H1 (cell line): ENCODE measurements around the gene MCM3. TPM values are rescaled to one million over a fixed set of nuclear protein-coding genes. Genes with fewer than 3 reads are reported as not detected.

Experiments
- CTCF ChIA-PET: fragments of 300-600 bp; sonication (Branson Sonifier 250); formaldehyde crosslinking; loops from one replicate; lab custom pipeline; 2021; ENCODE audit not compliant: partially characterized antibody; lab: Charles Lee
- POLR2A ChIA-PET: fragments of 300-600 bp; sonication (Branson Sonifier 250); formaldehyde crosslinking; loops from one replicate; lab custom pipeline; 2021; ENCODE audit warnings: inconsistent platforms; ENCODE audit not compliant: partially characterized antibody; lab: Charles Lee
- DNase-seq, 2 experiments: peaks; one replicate each; pipeline versions ENCODE4 v3.0.0 to v3.0.0-alpha.2; 2010 to 2022; ENCODE audit warnings: low spot score in 2 of 2, low read depth in 1 of 2, mixed read lengths in 1 of 2
- FAIRE-seq: peaks from 2 replicates; lab custom pipeline; 2011; peaks lifted over from hg19 to GRCh38; lab: Jason Lieb, UNC
- H2AFZ ChIP-seq: 2 replicates; pipeline ENCODE4 v1.8.1; 2012; ENCODE audit warnings: low read length, inconsistent platforms
- H2AK5ac ChIP-seq: 2 replicates; pipeline ENCODE4 v1.6.1; 2013; ENCODE audit warnings: low read depth, low read length
- H2BK120ac ChIP-seq: replicated peaks from 2 replicates; pipeline ENCODE3; 2013; ENCODE audit warnings: low read depth, low read length, inconsistent platforms
- H2BK12ac ChIP-seq: 2 replicates; pipeline ENCODE4 v1.6.1; 2013; ENCODE audit warnings: low read depth, low read length
- H2BK15ac ChIP-seq: 2 replicates; pipeline ENCODE4 v1.6.1; 2013; ENCODE audit warnings: low read length
- H2BK20ac ChIP-seq: 2 replicates; pipeline ENCODE4 v1.6.1; 2013; ENCODE audit warnings: low read length
- H2BK5ac ChIP-seq: 2 replicates; pipeline ENCODE4 v1.6.1; 2013; ENCODE audit warnings: low read depth, low read length
- H3K14ac ChIP-seq: 2 replicates; pipeline ENCODE4 v1.6.1; 2013; ENCODE audit warnings: inconsistent platforms; ENCODE audit not compliant: insufficient read length
- H3K18ac ChIP-seq: 2 replicates; pipeline ENCODE4 v1.6.1; 2013; ENCODE audit warnings: low read length; ENCODE audit errors: extremely low read depth
- H3K23ac ChIP-seq: 2 replicates; pipeline ENCODE4 v1.6.1; 2013; ENCODE audit warnings: inconsistent platforms; ENCODE audit not compliant: insufficient read length
- H3K23me2 ChIP-seq: 2 replicates; pipeline ENCODE4 v1.6.1; 2013; ENCODE audit warnings: low read depth, low read length
- H3K27ac ChIP-seq: 2 replicates; pipeline ENCODE4 v1.6.1; 2011; ENCODE audit warnings: low read depth, low read length, inconsistent platforms
- H3K27me3 ChIP-seq, 4 experiments: replicated peaks in 1 of 4; 1 replicate in 1 of 4; 2 replicates in 3 of 4; pipeline versions ENCODE4 v1.6.1 to v1.8.1; 2011 to 2013; ENCODE audit warnings: low read length in 3 of 4, mild to moderate bottlenecking in 3 of 4, inconsistent platforms in 2 of 4, mixed read lengths in 2 of 4, moderate library complexity in 1 of 4; ENCODE audit not compliant: control insufficient read depth in 3 of 4, insufficient read depth in 3 of 4; ENCODE audit errors: extremely low read depth in 1 of 4
- H3K36me3 ChIP-seq, 4 experiments: 2 replicates each; pipeline versions ENCODE4 v1.6.1 to v1.8.1; 2011 to 2013; ENCODE audit warnings: mild to moderate bottlenecking in 4 of 4, low read length in 3 of 4, moderate library complexity in 2 of 4, control low read depth in 1 of 4, inconsistent platforms in 1 of 4; ENCODE audit not compliant: insufficient read depth in 4 of 4, control insufficient read depth in 2 of 4
- H3K4ac ChIP-seq: replicated peaks from 2 replicates; pipeline ENCODE3; 2013; ENCODE audit warnings: low read length, low read depth, mixed read lengths, inconsistent platforms; ENCODE audit not compliant: insufficient read length
- H3K4me1 ChIP-seq, 4 experiments: replicated peaks in 1 of 4; 1 replicate in 1 of 4; 2 replicates in 3 of 4; pipeline versions ENCODE4 v1.6.1 to v1.8.1; 2011 to 2013; ENCODE audit warnings: low read length in 3 of 4, inconsistent platforms in 2 of 4, mixed read lengths in 1 of 4; ENCODE audit not compliant: insufficient read depth in 4 of 4, control insufficient read depth in 3 of 4
- H3K4me2 ChIP-seq, 2 experiments: 2 replicates each; pipeline versions ENCODE4 v1.6.1 to v1.8.1; 2011 to 2013; ENCODE audit warnings: low read depth in 2 of 2, low read length in 2 of 2, control low read depth in 1 of 2, inconsistent platforms in 1 of 2, mild to moderate bottlenecking in 1 of 2; ENCODE audit not compliant: insufficient read depth in 1 of 2
- H3K4me3 ChIP-seq, 4 experiments: fragments of 200-600, 300-600 bp in 1 of 4; sonication (generic), shearing (Covaris generic), sonication (Bioruptor Twin) in 1 of 4; 2 replicates each; pipeline versions ENCODE4 v1.5.1 to v1.8.1; 2011 to 2016; ENCODE audit warnings: low read length in 4 of 4, low read depth in 3 of 4, control low read depth in 2 of 4, inconsistent platforms in 2 of 4, mild to moderate bottlenecking in 2 of 4, mixed read lengths in 1 of 4, moderate library complexity in 1 of 4; ENCODE audit not compliant: insufficient read depth in 2 of 4; ENCODE audit errors: extremely low read depth in 1 of 4
- H3K56ac ChIP-seq: replicated peaks from 2 replicates; pipeline ENCODE3; 2013; ENCODE audit warnings: low read depth, mild to moderate bottlenecking, mixed read lengths, low read length, inconsistent platforms; ENCODE audit not compliant: insufficient read length
- H3K79me1 ChIP-seq: 2 replicates; pipeline ENCODE4 v1.6.1; 2013; ENCODE audit warnings: low read depth, low read length, control low read depth
- H3K79me2 ChIP-seq, 2 experiments: 2 replicates each; pipeline versions ENCODE4 v1.6.1 to v1.8.1; 2012 to 2013; ENCODE audit warnings: low read length in 2 of 2, mild to moderate bottlenecking in 2 of 2, inconsistent platforms in 1 of 2; ENCODE audit not compliant: insufficient read depth in 2 of 2, control insufficient read depth in 1 of 2
- H3K9ac ChIP-seq, 4 experiments: replicated peaks in 1 of 4; 1 replicate in 1 of 4; 2 replicates in 3 of 4; pipeline versions ENCODE4 v1.6.1 to v1.8.1; 2011 to 2013; ENCODE audit warnings: low read depth in 3 of 4, low read length in 3 of 4, control low read depth in 2 of 4, mild to moderate bottlenecking in 2 of 4, moderate library complexity in 2 of 4, inconsistent platforms in 1 of 4; ENCODE audit errors: extremely low read depth in 1 of 4
- H3K9me3 ChIP-seq, 2 experiments: 2 replicates each; pipeline versions ENCODE4 v1.6.1 to v1.8.1; 2012 to 2013; ENCODE audit warnings: mild to moderate bottlenecking in 2 of 2, moderate library complexity in 2 of 2, control low read depth in 1 of 2, inconsistent platforms in 1 of 2, low read depth in 1 of 2, low read length in 1 of 2, mixed read lengths in 1 of 2; ENCODE audit not compliant: insufficient read depth in 2 of 2
- H4K20me1 ChIP-seq, 2 experiments: replicated peaks in 1 of 2; 2 replicates each; pipeline versions ENCODE3 to v1.8.1; 2011 to 2013; ENCODE audit warnings: inconsistent platforms in 2 of 2, low read length in 2 of 2, mild to moderate bottlenecking in 1 of 2; ENCODE audit not compliant: insufficient read depth in 2 of 2, control insufficient read depth in 1 of 2
- H4K5ac ChIP-seq: 2 replicates; pipeline ENCODE4 v1.6.1; 2013; ENCODE audit warnings: low read length, low read depth, mixed read lengths, inconsistent platforms; ENCODE audit not compliant: insufficient read length
- H4K8ac ChIP-seq: 2 replicates; pipeline ENCODE4 v1.8.0; 2013; ENCODE audit warnings: mild to moderate bottlenecking, moderate library complexity, low read length, inconsistent platforms; ENCODE audit not compliant: insufficient read depth; ENCODE audit errors: extremely low read depth
- H4K91ac ChIP-seq: replicated peaks from 2 replicates; pipeline ENCODE3; 2013; ENCODE audit warnings: low read length, mixed read lengths, inconsistent platforms; ENCODE audit not compliant: insufficient read length
- BACH1 ChIP-seq: IDR thresholded peaks from 2 replicates; pipeline ENCODE4 v1.6.1; 2012; ENCODE audit warnings: low read length, improper control_type of control experiment
- HDAC2 ChIP-seq, 2 experiments: fragments of 300-600 bp in 1 of 2; sonication (generic) in 1 of 2; IDR thresholded peaks; 2 replicates each; pipeline ENCODE4 v1.6.1; 2011 to 2012; ENCODE audit warnings: low read depth in 2 of 2, low read length in 2 of 2, mild to moderate bottlenecking in 2 of 2, moderate library complexity in 2 of 2, borderline replicate concordance in 1 of 2, inconsistent platforms in 1 of 2
- RAD21 ChIP-seq, 2 experiments: IDR thresholded peaks in 1 of 2; conservative IDR thresholded peaks in 1 of 2; 2 replicates each; pipeline ENCODE4 v1.6.1; 2011; ENCODE audit warnings: low read depth in 2 of 2, low read length in 2 of 2, improper control_type of control experiment in 1 of 2, inconsistent platforms in 1 of 2, mild to moderate bottlenecking in 1 of 2, moderate library complexity in 1 of 2
- SP4 ChIP-seq: IDR thresholded peaks from 2 replicates; pipeline ENCODE4 v1.6.1; 2012; ENCODE audit warnings: low read length, inconsistent platforms
- TBP ChIP-seq: IDR thresholded peaks from 2 replicates; pipeline ENCODE4 v1.6.1; 2011; ENCODE audit warnings: low read depth, low read length, improper control_type of control experiment
- ZNF274 ChIP-seq: IDR thresholded peaks from 2 replicates; pipeline ENCODE4 v1.7.0; 2012; ENCODE audit warnings: low read length, borderline replicate concordance; ENCODE audit errors: extremely low read depth
- WGBS, 2 experiments: shearing (Covaris generic) in 1 of 2; methylation state at CpG; one replicate each; pipeline versions ENCODE4 v1.1.6 to v1.1.7; 2013 to 2015; ENCODE audit warnings: low lambda C conversion rate in 2 of 2, mixed read lengths in 2 of 2, inconsistent platforms in 1 of 2, low coverage in 1 of 2, missing lambda C conversion rate in 1 of 2; ENCODE audit not compliant: insufficient replicate concordance in 2 of 2, insufficient coverage in 1 of 2, insufficient read length in 1 of 2; ENCODE audit errors: extremely low coverage in 1 of 2, missing lambda C conversion rate in 1 of 2; 5-methylcytosine and 5-hydroxymethylcytosine counted together
- polyA plus RNA-seq, 7 experiments: library from polyadenylated mRNA; depleted of rRNA in 3 of 7; stranded (reverse) in 5 of 7; unstranded in 2 of 7; fragments of >200 nt in 5 of 7; fragments of 200-250 nt in 2 of 7; gene quantifications; 1 replicate in 5 of 7; 2 replicates in 1 of 7; 4 replicates in 1 of 7; pipeline versions ENCODE4 v1.2.1 to v1.2.3, GENCODE V29; 2011 to 2013; ENCODE audit warnings: missing spikeins in 2 of 7, mixed read lengths in 2 of 7
- total RNA-seq: library from RNA; stranded (reverse); fragmentation: NEBNext Ultra II Directional; extraction: Animal tissue kit (Norgen Biotek cat#: 25700); gene quantifications from 2 replicates; pipeline ENCODE4 v1.2.1, GENCODE V29; 2021

Gene MCM3
- total and polyA plus RNA-seq, 2 of the 8 experiments (the other 6 are each of a cell fraction or from before 2014, with no cell fraction given) = 275 to 293 TPM

- H2AFZ ChIP-seq = no peak overlapping the region
- no peak overlapping the region for H3K4me2 ChIP-seq
- no peak overlapping the region for H3K23ac ChIP-seq
- ChIA-PET CTCF (interaction anchor here (0.7 to 1.2 kb wide), 2 partner anchors 12 to 42 kb away, joined by 3 read pairs; no protein-coding TSS in a partner anchor), POLR2A (interaction anchor here (0.8 to 1.6 kb wide), 2 partner anchors 8 to 12 kb away, joined by 5 read pairs; no protein-coding TSS in a partner anchor)
- H3K56ac ChIP-seq = no peak overlapping the region
- H2AK5ac ChIP-seq = no peak overlapping the region
- H3K79me1 ChIP-seq = no peaks in the 10 kb centered on the region
- H3K4ac ChIP-seq = no peak overlapping the region
- H4K20me1 ChIP-seq = no peaks in the 10 kb centered on the region
- H4K5ac ChIP-seq = no peak overlapping the region
- no peak overlapping the region for H3K14ac ChIP-seq
- H2BK15ac ChIP-seq = no peak overlapping the region
- DNase-seq (no peak), FAIRE-seq (no peak)
- no peak overlapping the region for H2BK20ac ChIP-seq
- H3K27ac ChIP-seq = no peak overlapping the region
- no peak overlapping the region for H2BK12ac ChIP-seq
- H3K36me3 ChIP-seq = no peaks in the 10 kb centered on the region
- no peak overlapping the region for H4K91ac ChIP-seq
- no peak overlapping the region for H2BK120ac ChIP-seq
- H3K9me3 ChIP-seq = no peaks in the 10 kb centered on the region
- peaks cover 4 to 15% (median 7%) of the 10 kb centered on the region in 4 experiments for H3K4me1 ChIP-seq
- no peaks in the 10 kb centered on the region for H3K27me3 ChIP-seq
- no peak overlapping the region for H3K9ac ChIP-seq
- H2BK5ac ChIP-seq = no peak overlapping the region
- 81% methylated on average over 2 of the region's 2 CpGs; no CpG with 5 or more reads in 1 of the 2 experiments for WGBS, 2 experiments
- no peak overlapping the region for H4K8ac ChIP-seq
- no peaks in the 10 kb centered on the region for H3K23me2 ChIP-seq
- no peak for TF ChIP-seq SP4
- no peak for TF ChIP-seq ZNF274
- no peak for TF ChIP-seq BACH1
- no peak for TF ChIP-seq RAD21 (IDR thresholded peaks at IDR 0.05 in 1 of 2, conservative IDR thresholded peaks at IDR 0.05 in 1 of 2; ENCODE audit: low read depth in 2 of 2, low read length in 2 of 2)
- TF ChIP-seq HDAC2 (IDR thresholded peaks at IDR 0.05; ENCODE audit: borderline replicate concordance in 1 of 2, low read depth in 2 of 2, low read length in 2 of 2) = no peak
- TF ChIP-seq TBP = no peak
- no peak overlapping the region for H3K4me3 ChIP-seq
- H3K79me2 ChIP-seq = no peaks in the 10 kb centered on the region
- H3K18ac ChIP-seq = no peak overlapping the region
These were observed 43.7 kb upstream of the MCM3 start for GRCh38 chr6:52328303-52328662.
